NB4 (cell line): ENCODE data around the gene FOXM1.
"Not testable (repeated sequence)": the region's sequence is repeated elsewhere in the genome, so short reads cannot be mapped to it uniquely, and the experiment has no call there.

Source experiments
- DNase-seq: peaks from one replicate; pipeline ENCODE4 v3.0.0; 2010; ENCODE audit warnings: low read depth
- H3K4me3 ChIP-seq: one replicate; pipeline ENCODE4 v1.5.1; 2011; ENCODE audit warnings: mild to moderate bottlenecking, low read depth, low read length, moderate library complexity
- CTCF ChIP-seq: IDR thresholded peaks from one replicate; pipeline ENCODE4 v1.5.1; 2012; ENCODE audit warnings: low read depth, low read length
- MAX ChIP-seq: IDR thresholded peaks from 2 replicates; pipeline ENCODE4 v1.6.1; 2011; ENCODE audit warnings: low read depth, low read length
- MYC ChIP-seq: IDR thresholded peaks from 2 replicates; pipeline ENCODE4 v1.6.1; 2011; ENCODE audit warnings: low read depth, low read length
- POLR2A ChIP-seq: IDR thresholded peaks from 2 replicates; pipeline ENCODE4 v1.6.1; 2011; ENCODE audit warnings: mild to moderate bottlenecking; ENCODE audit not compliant: insufficient read length; ENCODE audit errors: extremely low read depth

The FOXM1 gene

GRCh38 chr12:2876431-2877046, 435 bp downstream of the FOXM1 start:
- peak overlapping the region; percentile 88 for H3K4me3 ChIP-seq
- DNase-seq = peak; percentile 45
- no peak for TF ChIP-seq CTCF
- TF ChIP-seq POLR2A = no peak
- no peak for TF ChIP-seq MAX
- no peak for TF ChIP-seq MYC

GRCh38 chr12:2868986-2869632, 7.9 kb downstream of the FOXM1 start:
- not testable (repeated sequence) for DNase-seq, H3K4me3 ChIP-seq

- TF ChIP-seq MAX = no peak
- TF ChIP-seq CTCF = no peak
- TF ChIP-seq MYC = no peak
- no peak for DNase-seq
- no peak overlapping the region for H3K4me3 ChIP-seq
Measured at GRCh38 chr12:2864198-2864597, 12.8 kb downstream of the FOXM1 start.

- not testable (repeated sequence) for DNase-seq
Measured at GRCh38 chr12:2863402-2863801, 13.6 kb downstream of the FOXM1 start.

GRCh38 chr12:2862876-2863275, 14.1 kb downstream of the FOXM1 start:
- no peak for TF ChIP-seq MYC
- TF ChIP-seq POLR2A = no peak
- TF ChIP-seq MAX = no peak
- no peak for TF ChIP-seq CTCF
- H3K4me3 ChIP-seq = no peak overlapping the region
- no peak for DNase-seq

More at GRCh38 chr12:2863402-2863801, 13.6 kb downstream of the FOXM1 start:
- H3K4me3 ChIP-seq = not testable (repeated sequence)

GRCh38 chr12:2860170-2860569, 16.8 kb downstream of the FOXM1 start:
- TF ChIP-seq MAX = no peak
- TF ChIP-seq POLR2A = no peak
- no peak for TF ChIP-seq CTCF
- no peak for TF ChIP-seq MYC
- H3K4me3 ChIP-seq = no peak overlapping the region
- DNase-seq = no peak

- H3K4me3 ChIP-seq = no peak overlapping the region
- TF ChIP-seq MAX = no peak
- no peak for TF ChIP-seq CTCF
- no peak for TF ChIP-seq MYC
- no peak for TF ChIP-seq POLR2A
- no peak for DNase-seq
Measured at GRCh38 chr12:2858944-2859421, 18.0 kb downstream of the FOXM1 start.
